ENCODE results near the gene HLA-DQA1. TPM values are rescaled to one million over a fixed set of nuclear protein-coding genes. Genes with fewer than 3 reads are reported as not detected.

HLA-DQA1 gene
- total RNA-seq (2022; extraction: Qiagen RNA extraction) = not detected in 5 replicates

GRCh38 chr6:32637219-32637880 lies at the start of gene HLA-DQA1:
Gene HLA-DQA1, plus strand, starts transcription at chr6:32637406. Its CDS starts 53 bp downstream, at chr6:32637459.

GRCh38 chr6:32589596-32590449 lies 47.4 kb upstream of the HLA-DQA1 start, which contains the start of gene HLA-DRB1:
Gene HLA-DRB1, minus strand, starts transcription at chr6:32589848. Its CDS starts 106 bp downstream, at chr6:32589742.

GRCh38 chr6:32666420-32667300 lies 29.5 kb downstream of the HLA-DQA1 start, which contains the start of gene HLA-DQB1:
Gene HLA-DQB1, minus strand, starts transcription at chr6:32666657. Its CDS starts 50 bp downstream, at chr6:32666607.

Other genes starting within 250 kb of the HLA-DQA1 start
- gene BTNL2, start 230.2 kb upstream of the HLA-DQA1 start, total RNA-seq (2022; extraction: Qiagen RNA extraction) = not detected in 5 replicates
- not detected in 5 replicates for gene HLA-DRA, start 197.5 kb upstream of the HLA-DQA1 start, total RNA-seq (2022; extraction: Qiagen RNA extraction)
- not detected in 5 replicates for gene HLA-DRB5, start 107.1 kb upstream of the HLA-DQA1 start, total RNA-seq (2022; extraction: Qiagen RNA extraction)
- not detected in 5 replicates for gene HLA-DRB1, start 47.6 kb upstream of the HLA-DQA1 start, total RNA-seq (2022; extraction: Qiagen RNA extraction)
- not detected in 5 replicates for gene HLA-DQB1, start 29.3 kb downstream of the HLA-DQA1 start, total RNA-seq (2022; extraction: Qiagen RNA extraction)
- not detected in 5 replicates for gene HLA-DQA2, start 104.0 kb downstream of the HLA-DQA1 start, total RNA-seq (2022; extraction: Qiagen RNA extraction)
- not detected in 5 replicates for gene HLA-DQB2, start 126.1 kb downstream of the HLA-DQA1 start, total RNA-seq (2022; extraction: Qiagen RNA extraction)
- 0.05 to 0.14 TPM (median 0.12 TPM) in 4 of 5 replicates, not detected in the other for gene HLA-DOB, start 179.6 kb downstream of the HLA-DQA1 start, total RNA-seq (2022; extraction: Qiagen RNA extraction)
- gene TAP2, start 201.3 kb downstream of the HLA-DQA1 start, total RNA-seq (2022; extraction: Qiagen RNA extraction) = 14.8 to 21.1 TPM (median 17.8 TPM) in 5 replicates
- gene PSMB8, start 206.6 kb downstream of the HLA-DQA1 start, total RNA-seq (2022; extraction: Qiagen RNA extraction) = 18.4 to 21.4 TPM (median 19.4 TPM) in 5 replicates
- gene TAP1, start 216.3 kb downstream of the HLA-DQA1 start, total RNA-seq (2022; extraction: Qiagen RNA extraction) = 32.0 to 36.9 TPM (median 34.0 TPM) in 5 replicates
- gene PSMB9, start 216.8 kb downstream of the HLA-DQA1 start, total RNA-seq (2022; extraction: Qiagen RNA extraction) = 14.0 to 25.5 TPM (median 19.0 TPM) in 5 replicates